Spinal cord (tissue), 10 donors: ENCODE measurements around the gene LRRC27. TPM values are rescaled to one million over a fixed set of nuclear protein-coding genes. Genes with fewer than 3 reads are reported as not detected.
"Not testable (repeated sequence)": the region's sequence is repeated elsewhere in the genome, so short reads cannot be mapped to it uniquely, and the experiment has no call there.

Source experiments
- DNase-seq, 6 donors: peaks; one replicate each; pipeline versions ENCODE4 v3.0.0 to v3.0.0-alpha.2; 2013 to 2015; ENCODE audit warnings: low spot score in 6 of 6, low read depth in 4 of 6
- H3K27ac ChIP-seq: one replicate; pipeline ENCODE4 v1.5.1; 2013; ENCODE audit warnings: low read depth, low read length, control low read depth
- H3K27me3 ChIP-seq: one replicate; pipeline ENCODE4 v1.6.1; 2013; ENCODE audit warnings: low read length; ENCODE audit not compliant: control insufficient read depth, insufficient read depth
- H3K36me3 ChIP-seq: one replicate; pipeline ENCODE4 v1.6.1; 2013; ENCODE audit warnings: low read length; ENCODE audit not compliant: control insufficient read depth, insufficient read depth
- H3K4me1 ChIP-seq: one replicate; pipeline ENCODE4 v1.6.1; 2013; ENCODE audit warnings: low read length; ENCODE audit not compliant: control insufficient read depth, insufficient read depth
- H3K4me3 ChIP-seq: one replicate; pipeline ENCODE4 v1.5.1; 2013; ENCODE audit warnings: low read depth, low read length, control low read depth
- H3K9me3 ChIP-seq: one replicate; pipeline ENCODE4 v1.6.1; 2013; ENCODE audit warnings: low read length; ENCODE audit not compliant: control insufficient read depth, insufficient read depth
- WGBS: methylation state at CpG from one replicate; pipeline ENCODE4 v1.1.5; 2013; ENCODE audit warnings: missing lambda C conversion rate; ENCODE audit not compliant: insufficient coverage; 5-methylcytosine and 5-hydroxymethylcytosine counted together
- polyA plus RNA-seq, 2 donors: library from polyadenylated mRNA; unstranded; fragments of 120-200 nt; gene quantifications; one replicate each; pipeline ENCODE4 v1.2.1, GENCODE V29; 2013; ENCODE audit not compliant: insufficient read length in 2 of 2
- total RNA-seq, 2 donors: library from RNA; depleted of rRNA in 1 of 2; stranded (reverse); fragments of 120-200 nt in 1 of 2; fragments of >200 nt in 1 of 2; gene quantifications; one replicate each; pipeline versions ENCODE4 v1.2.3 to v1.2.4, GENCODE V29; 2013 to 2014
- donor health status: healthy.

The LRRC27 gene
- total and polyA plus RNA-seq, 4 donors, result 19.5 to 31.2 (median 26.5) TPM

DNA sequence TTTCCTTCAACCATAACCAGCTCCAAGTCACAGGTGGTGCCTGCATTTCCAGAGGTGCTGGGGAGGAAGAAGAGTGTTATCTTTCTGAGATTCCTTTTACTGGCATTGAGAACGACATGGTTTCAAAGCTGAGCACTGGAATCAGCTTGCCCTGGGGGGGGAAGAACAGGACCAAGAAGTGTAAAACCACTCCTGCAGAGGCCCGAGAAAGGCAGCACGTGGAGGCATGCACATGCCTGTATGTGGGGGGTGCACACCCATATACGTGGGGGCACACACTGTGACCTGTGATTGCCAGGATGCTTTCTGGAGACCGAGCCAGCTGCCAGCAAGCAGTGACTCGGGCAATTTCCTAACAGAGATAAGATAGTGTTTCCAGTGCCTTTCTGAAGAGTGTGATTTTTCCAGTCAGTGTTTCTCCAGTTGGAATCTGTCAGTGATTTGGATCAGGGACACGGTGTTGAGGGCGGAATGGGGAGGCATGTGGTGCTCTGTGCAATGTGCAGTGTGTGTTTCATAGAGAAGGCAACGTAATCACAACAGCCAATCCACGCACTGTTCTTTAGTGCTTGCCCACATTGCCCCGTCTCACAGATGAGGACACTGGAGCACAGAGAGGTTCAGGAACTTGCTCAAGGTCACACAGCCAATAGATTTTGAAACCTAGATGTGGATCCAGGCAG is 4.2 kb downstream of the LRRC27 start:
- Histone ChIP-seq H3K27me3 (no peaks in the 10 kb centered on the region), H3K4me1 (peaks cover 25% of the 10 kb centered on the region), H3K36me3 (peaks cover 36% of the 10 kb centered on the region), H3K9me3 (no peaks in the 10 kb centered on the region), H3K4me3 (no peak overlapping the region), H3K27ac (no peak overlapping the region)
- WGBS, result 85% methylated on average over 11 of the region's 11 CpGs
- DNase-seq, result no peak

DNA sequence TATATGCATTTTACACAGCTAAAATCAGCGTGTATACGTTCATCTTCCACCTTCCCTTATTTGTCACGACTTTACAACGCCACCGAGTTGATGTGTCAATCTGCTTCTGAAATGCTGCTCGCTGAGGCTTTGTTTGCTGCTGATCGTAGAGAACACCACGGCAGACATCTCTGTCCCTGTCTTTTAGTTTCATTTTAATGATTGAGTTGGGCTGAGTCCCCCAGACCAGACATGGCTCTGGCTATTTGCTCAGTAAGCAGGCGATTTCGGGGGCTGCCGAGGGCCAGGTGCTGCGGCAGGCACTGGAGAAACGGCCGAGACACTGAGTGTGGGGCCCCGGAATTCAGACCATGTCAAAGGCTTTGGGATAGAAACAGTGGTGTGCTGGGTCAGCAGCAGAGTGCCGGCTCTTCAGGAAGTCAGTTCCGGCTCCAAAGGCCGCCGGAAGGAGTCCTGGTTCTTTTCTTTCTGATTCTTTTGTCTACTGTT is 5.0 kb downstream of the LRRC27 start:
- peaks cover 36% of the 10 kb centered on the region for H3K36me3 ChIP-seq
- H3K4me3 ChIP-seq, result peak overlapping the region; percentile 16
- H3K27me3 ChIP-seq, result no peaks in the 10 kb centered on the region
- WGBS, result 31% methylated on average over 14 of the region's 19 CpGs
- peak in 3 of 6 donors; percentile 20 to 45 (median 29) for DNase-seq
- H3K9me3 ChIP-seq, result no peaks in the 10 kb centered on the region
- peak overlapping the region; percentile 72 for H3K27ac ChIP-seq
- H3K4me1 ChIP-seq, result peaks cover 22% of the 10 kb centered on the region

DNA sequence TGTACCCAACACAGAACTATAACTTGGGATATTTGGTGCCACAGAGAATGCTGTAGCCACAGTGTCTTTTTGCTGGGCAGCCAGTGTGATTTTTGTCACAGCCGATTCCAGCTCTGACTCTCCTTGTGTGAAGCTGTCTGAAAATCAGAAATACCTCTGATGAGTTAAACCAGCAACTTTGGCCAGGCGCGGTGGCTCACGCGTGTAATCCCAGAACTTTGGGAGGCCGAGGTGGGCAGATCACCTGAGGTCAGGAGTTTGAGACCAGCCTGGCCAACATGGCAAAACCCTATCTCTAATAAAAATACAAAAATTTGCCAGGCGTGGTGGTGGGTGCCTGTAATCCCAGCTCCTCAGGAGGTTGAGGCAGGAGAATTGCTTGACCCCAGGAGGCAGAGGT is 5.9 kb downstream of the LRRC27 start:
- H3K4me1 ChIP-seq, result peaks cover 17% of the 10 kb centered on the region
- peak overlapping the region; percentile 36 for H3K27ac ChIP-seq
- not testable (repeated sequence) for H3K4me3 ChIP-seq, DNase-seq, H3K9me3 ChIP-seq, H3K27me3 ChIP-seq
- peaks cover 39% of the 10 kb centered on the region for H3K36me3 ChIP-seq
- 66% methylated on average over 6 of the region's 7 CpGs for WGBS

GRCh38 chr10:132338876-132339275 is 6.9 kb downstream of the LRRC27 start:
- Histone ChIP-seq H3K27ac (no peak overlapping the region), H3K4me3 (no peak overlapping the region), H3K9me3 (no peaks in the 10 kb centered on the region), H3K36me3 (peaks cover 48% of the 10 kb centered on the region), H3K27me3 (no peaks in the 10 kb centered on the region), H3K4me1 (peaks cover 17% of the 10 kb centered on the region)
- no peak for DNase-seq
- whole genome bisulfite sequencing, result 90% methylated on average over 10 of the region's 10 CpGs

- DNase-seq, result no peak
- H3K4me1 ChIP-seq, result peaks cover 17% of the 10 kb centered on the region
- H3K36me3 ChIP-seq, result peaks cover 47% of the 10 kb centered on the region
- WGBS, result 88% methylated on average over 6 of the region's 11 CpGs
- no peak overlapping the region for H3K27ac ChIP-seq
- H3K27me3 ChIP-seq, result no peaks in the 10 kb centered on the region
- no peak overlapping the region for H3K4me3 ChIP-seq
- H3K9me3 ChIP-seq, result no peaks in the 10 kb centered on the region
Observed at GRCh38 chr10:132339276-132339675, 7.3 kb downstream of the LRRC27 start.

- peaks cover 54% of the 10 kb centered on the region for H3K36me3 ChIP-seq
- no peak overlapping the region for H3K4me3 ChIP-seq
- H3K9me3 ChIP-seq, result no peaks in the 10 kb centered on the region
- no peak for DNase-seq
- no peak overlapping the region for H3K27ac ChIP-seq
- H3K4me1 ChIP-seq, result peaks cover 16% of the 10 kb centered on the region
- no peaks in the 10 kb centered on the region for H3K27me3 ChIP-seq
- 83% methylated on average over 5 of the region's 6 CpGs for WGBS
Observed at GRCh38 chr10:132341017-132341416, 9.0 kb downstream of the LRRC27 start.

GRCh38 chr10:132341781-132342180 is 9.8 kb downstream of the LRRC27 start:
- H3K9me3 ChIP-seq, result no peaks in the 10 kb centered on the region
- peaks cover 59% of the 10 kb centered on the region for H3K36me3 ChIP-seq
- DNase-seq, result no peak
- H3K4me1 ChIP-seq, result peaks cover 11% of the 10 kb centered on the region
- no peak overlapping the region for H3K27ac ChIP-seq
- no peaks in the 10 kb centered on the region for H3K27me3 ChIP-seq
- WGBS, result 100% methylated on average over 1 of the region's 4 CpGs
- H3K4me3 ChIP-seq, result no peak overlapping the region

- 98% methylated on average over 4 of the region's 7 CpGs for WGBS
- Histone ChIP-seq H3K4me1 (peaks cover 7% of the 10 kb centered on the region), H3K4me3 (no peak overlapping the region), H3K36me3 (peaks cover 64% of the 10 kb centered on the region), H3K27ac (no peak overlapping the region), H3K9me3 (no peaks in the 10 kb centered on the region), H3K27me3 (no peaks in the 10 kb centered on the region)
- no peak for DNase-seq
Observed at GRCh38 chr10:132342553-132342952, 10.6 kb downstream of the LRRC27 start.

- no peaks in the 10 kb centered on the region for H3K4me1 ChIP-seq
- H3K36me3 ChIP-seq, result peaks cover 67% of the 10 kb centered on the region
- H3K9me3 ChIP-seq, result no peaks in the 10 kb centered on the region
- no peak for DNase-seq
- 83% methylated on average over 1 of the region's 6 CpGs for WGBS
- H3K4me3 ChIP-seq, result no peak overlapping the region
- H3K27me3 ChIP-seq, result no peaks in the 10 kb centered on the region
- H3K27ac ChIP-seq, result no peak overlapping the region
Observed at GRCh38 chr10:132344386-132344785, 12.4 kb downstream of the LRRC27 start.

DNA sequence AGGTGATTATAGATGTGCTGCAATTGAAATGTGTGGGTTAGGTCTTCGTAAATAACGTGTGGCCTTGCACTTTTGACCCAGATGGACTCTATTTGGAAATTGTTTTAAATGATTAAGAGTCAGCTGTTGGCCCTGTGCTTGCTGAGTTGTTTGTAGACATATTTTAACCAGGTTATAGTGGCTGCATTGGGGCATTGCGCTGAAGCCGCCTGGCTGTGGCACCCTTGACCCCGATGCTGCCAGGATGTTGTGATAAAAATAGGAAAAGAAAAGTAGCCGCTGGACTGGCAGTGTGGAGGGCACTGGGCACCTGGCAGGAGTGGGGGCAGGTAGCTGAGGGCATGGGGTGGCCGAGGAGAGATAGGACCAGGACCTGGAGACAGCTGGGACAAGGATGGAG is 13.4 kb downstream of the LRRC27 start:
- no peak for DNase-seq
- WGBS, result 94% methylated on average over 7 of the region's 7 CpGs
- Histone ChIP-seq H3K9me3 (no peaks in the 10 kb centered on the region), H3K4me1 (no peaks in the 10 kb centered on the region), H3K27ac (no peak overlapping the region), H3K36me3 (peaks cover 70% of the 10 kb centered on the region), H3K27me3 (no peaks in the 10 kb centered on the region), H3K4me3 (no peak overlapping the region)
